ENCODE measurements around the gene SFT2D3.

The SFT2D3 gene

GRCh38 chr2:127683056-127683455, 18.2 kb upstream of the SFT2D3 start:
- FAIRE-seq, result no peak

DNA sequence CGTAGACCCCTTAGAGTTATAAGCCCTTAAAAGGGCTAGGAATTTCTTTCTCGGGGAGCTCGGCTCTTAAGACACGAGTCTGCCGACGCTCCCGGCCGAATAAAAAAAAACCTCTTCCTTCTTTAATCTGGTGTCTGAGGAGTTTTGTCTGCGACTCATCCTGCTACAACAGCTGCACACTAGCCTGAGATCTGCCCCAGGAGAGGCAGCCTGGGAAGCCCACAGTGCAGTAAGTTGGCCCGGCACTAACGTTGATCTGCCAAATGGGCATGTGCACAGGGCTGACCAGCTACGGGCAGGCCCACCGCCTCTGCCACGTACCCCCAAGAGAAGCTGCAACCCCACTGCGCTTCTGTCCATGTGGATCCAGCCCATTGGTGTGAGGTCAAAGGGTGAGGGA, 17.5 kb upstream of the SFT2D3 start:
- no peak for FAIRE-seq

GRCh38 chr2:127685410-127686080, 15.8 kb upstream of the SFT2D3 start:
- no peak for FAIRE-seq

DNA sequence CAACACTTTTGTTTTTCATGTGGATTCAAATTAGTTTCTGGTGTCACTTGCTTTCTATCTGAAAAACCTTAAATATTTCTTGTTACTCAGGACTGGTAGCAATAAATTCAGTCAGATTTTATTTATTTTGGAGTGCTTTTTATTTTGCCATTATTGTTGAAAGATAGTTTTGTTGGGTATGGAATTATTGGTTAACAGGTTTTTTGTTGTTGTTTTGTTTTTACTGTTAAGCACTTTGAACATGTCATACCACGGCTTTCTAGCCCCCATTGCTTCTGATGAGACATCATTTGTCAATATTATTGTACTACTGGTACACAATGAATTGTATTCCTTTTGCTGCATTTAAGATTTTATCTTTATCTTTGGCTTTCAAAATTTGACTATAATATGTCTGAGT, 12.9 kb upstream of the SFT2D3 start:
- FAIRE-seq, result no peak

- FAIRE-seq, result no peak
These were observed 10.6 kb upstream of the SFT2D3 start for GRCh38 chr2:127690696-127691095.

DNA sequence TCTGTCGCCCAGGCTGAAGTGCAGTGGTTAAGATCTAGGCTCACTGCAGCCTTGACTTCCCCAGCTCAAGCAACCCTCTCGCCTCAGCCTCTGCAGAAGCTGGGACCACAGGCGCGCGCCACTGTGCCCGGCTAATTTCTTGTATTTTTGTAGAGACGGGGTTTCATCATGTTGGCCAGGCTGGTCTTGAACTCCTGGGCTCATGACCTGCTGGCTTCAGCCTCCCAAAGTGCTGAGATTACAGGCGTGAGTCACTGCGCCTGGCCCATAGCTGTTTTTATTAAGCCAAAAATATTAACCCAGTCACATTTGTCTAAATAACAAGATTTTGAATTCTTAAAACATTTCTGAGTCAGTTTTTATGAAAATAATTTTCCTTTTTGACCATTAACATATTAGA, 6.3 kb upstream of the SFT2D3 start:
- FAIRE-seq, result no peak

GRCh38 chr2:127695491-127696472, 5.5 kb upstream of the SFT2D3 start:
- FAIRE-seq, result no peak

DNA sequence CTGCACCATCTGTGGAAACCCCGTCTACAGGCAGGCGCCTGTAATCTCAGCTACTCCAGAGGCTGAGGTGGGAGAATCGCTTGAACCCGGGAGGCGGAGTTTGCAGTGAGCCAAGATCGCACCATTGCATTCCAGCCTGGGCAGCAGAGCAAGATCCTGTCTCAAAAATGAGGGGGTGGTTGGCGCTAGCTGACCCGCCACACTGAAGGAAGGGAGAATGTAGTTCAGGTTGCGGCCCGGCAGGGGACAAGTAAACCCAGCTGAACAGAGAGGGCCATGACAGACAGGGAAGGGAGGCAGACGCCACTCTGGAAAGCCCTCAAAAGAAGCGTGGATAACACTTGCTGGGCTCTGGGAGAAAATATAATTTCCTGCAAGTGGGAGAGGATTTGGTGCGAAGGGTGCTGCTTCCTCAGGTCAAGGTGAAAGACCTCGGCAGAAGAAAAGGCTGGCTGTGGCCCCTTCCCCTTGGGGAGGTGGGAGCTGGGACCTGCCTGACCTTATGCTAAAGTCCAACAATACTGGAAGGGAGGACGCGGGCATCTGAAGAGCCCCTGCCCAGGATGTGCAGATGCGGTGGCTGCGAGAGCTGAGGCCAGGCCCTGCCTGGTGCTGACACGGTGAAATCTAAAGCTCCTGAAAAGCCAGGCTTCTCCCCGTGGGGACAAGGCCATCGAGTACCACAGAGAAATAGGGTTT, 3.7 kb upstream of the SFT2D3 start:
- FAIRE-seq, result no peak

GRCh38 chr2:127698553-127699355, 2.5 kb upstream of the SFT2D3 start:
- no peak for FAIRE-seq

GRCh38 chr2:127700527-127701192, 637 bp upstream of the SFT2D3 start:
- no peak for FAIRE-seq

DNA sequence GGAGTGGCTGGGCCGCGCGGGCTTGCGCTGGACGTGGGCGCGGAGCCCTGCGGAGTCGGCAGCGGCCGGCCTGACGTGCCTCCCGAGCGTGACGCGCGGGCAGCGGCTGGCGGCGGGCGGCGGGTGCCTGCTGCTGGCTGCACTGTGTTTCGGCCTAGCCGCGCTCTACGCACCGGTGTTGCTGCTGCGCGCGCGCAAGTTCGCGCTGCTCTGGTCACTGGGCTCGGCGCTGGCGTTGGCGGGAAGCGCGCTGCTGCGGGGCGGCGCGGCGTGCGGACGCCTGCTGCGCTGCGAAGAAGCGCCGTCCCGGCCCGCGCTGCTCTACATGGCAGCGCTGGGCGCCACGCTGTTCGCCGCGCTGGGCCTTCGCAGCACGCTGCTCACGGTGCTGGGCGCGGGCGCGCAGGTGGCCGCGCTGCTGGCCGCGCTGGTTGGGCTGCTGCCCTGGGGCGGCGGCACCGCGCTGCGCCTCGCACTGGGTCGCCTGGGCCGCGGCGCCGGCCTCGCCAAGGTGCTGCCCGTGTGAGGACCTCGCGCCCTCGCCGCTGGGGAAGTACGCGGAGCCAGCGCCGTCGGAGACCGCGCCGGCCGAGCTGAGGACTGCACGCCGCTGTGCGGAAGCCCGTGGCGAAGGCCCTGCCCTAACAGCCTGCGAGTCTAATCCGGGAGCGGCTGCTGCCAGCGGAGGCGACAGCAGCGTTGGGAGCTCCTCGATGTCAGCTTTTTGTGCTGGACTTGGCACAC, 526 bp downstream of the SFT2D3 start:
- no peak for FAIRE-seq

- FAIRE-seq, result no peak
These were observed 1.2 kb downstream of the SFT2D3 start for GRCh38 chr2:127702395-127703009.

DNA sequence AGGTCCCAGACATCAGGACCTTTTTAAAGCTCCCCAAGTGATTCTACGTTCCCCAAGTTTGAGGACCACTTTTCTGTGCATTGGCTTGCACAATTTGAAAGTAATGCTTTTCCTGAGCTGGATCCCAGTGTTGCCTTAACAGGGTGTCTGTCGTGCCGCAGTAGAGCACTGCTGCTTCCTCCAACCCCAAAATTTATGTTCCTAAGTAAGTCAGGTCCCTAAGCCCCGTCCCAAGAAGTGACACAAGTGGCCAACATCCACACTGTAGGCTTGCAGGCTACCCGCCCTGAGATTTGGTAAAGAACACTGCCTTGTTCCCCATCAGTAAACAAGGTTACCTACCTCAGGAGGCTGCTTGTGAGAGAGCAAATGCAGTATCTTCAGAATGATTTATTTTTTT, 2.0 kb downstream of the SFT2D3 start:
- FAIRE-seq, result no peak

- FAIRE-seq, result no peak
These were observed 3.5 kb downstream of the SFT2D3 start for GRCh38 chr2:127704641-127705390.

DNA sequence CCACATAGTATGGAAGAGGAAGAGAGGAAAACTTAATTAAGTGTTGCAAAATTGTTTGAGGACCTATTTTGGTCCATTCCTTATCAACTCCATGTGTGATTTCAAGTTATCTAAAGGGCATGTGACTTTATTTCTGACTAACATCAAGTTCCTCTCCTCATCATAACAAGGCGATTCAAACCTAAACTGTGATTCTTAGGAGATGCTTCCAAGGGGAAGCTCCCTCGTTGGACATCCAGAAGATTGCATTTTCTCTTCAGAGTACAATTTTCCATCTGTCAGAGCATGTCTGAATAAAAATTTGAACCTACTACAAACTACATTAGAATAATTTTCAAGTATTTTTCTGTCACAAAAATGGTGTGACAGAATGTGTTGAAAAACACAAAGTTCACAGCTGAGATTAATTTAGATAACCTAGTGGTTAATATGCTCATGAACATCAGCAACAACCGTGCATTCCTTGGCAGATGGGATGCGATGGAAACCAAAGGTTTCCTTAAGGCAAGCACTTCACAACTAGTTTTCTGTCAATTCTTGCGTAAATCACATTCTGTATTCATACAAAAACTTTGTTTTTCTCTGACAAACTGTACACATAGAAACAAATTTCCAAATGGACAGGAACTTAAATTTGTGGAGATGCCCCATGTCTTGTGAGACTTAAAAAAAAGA, 4.2 kb downstream of the SFT2D3 start:
- FAIRE-seq, result no peak

GRCh38 chr2:127706215-127706990, 5.1 kb downstream of the SFT2D3 start:
- no peak for FAIRE-seq

DNA sequence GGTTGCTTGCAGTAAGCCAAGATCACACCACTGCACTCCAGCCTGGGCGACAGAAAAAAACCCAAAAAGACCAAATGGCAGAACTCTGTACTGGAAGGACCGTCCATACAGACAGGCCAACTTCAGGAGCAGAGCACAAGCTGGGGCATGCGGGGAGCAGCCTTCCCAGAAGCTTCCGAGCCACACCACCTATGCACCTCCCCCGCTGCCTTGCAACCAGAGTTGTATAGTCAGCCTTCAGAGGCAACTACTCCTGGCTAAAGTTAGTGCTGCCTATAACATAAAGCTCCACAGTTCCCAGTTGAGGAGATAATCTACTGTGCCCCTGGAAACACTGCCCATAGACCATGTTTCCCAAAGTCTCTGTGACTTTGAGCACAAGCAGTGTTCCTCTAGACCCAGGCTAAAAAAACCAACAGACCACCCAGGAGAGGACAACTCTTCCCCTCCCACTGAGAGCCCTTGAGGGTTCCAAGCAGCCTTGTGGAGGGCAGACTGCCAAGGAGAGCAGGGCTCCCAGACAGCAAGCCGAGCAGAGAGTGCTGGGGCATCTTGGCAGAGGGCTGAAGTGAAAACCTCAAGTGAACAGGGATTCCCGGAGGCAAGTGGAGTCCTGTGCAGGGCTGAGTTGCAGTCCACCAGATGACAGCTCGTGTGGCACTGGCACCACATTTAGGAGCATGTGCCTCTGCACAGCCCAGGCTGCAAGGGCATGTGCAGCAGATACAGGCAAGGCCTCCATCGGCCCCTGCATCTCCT, 6.8 kb downstream of the SFT2D3 start:
- FAIRE-seq, result no peak

GRCh38 chr2:127709336-127709735, 8.0 kb downstream of the SFT2D3 start:
- no peak for FAIRE-seq

Data from A204.1 (cell line).